Measurements from ENCODE around the gene RAB11B. TPM values are rescaled to one million over a fixed set of nuclear protein-coding genes. Genes with fewer than 3 reads are reported as not detected.
A peak's percentile ranks its signal among the peaks of the same experiment; 100 is the strongest.

Gene RAB11B
- total RNA-seq, 1 experiment from 2014 or later: 135 TPM

DNA sequence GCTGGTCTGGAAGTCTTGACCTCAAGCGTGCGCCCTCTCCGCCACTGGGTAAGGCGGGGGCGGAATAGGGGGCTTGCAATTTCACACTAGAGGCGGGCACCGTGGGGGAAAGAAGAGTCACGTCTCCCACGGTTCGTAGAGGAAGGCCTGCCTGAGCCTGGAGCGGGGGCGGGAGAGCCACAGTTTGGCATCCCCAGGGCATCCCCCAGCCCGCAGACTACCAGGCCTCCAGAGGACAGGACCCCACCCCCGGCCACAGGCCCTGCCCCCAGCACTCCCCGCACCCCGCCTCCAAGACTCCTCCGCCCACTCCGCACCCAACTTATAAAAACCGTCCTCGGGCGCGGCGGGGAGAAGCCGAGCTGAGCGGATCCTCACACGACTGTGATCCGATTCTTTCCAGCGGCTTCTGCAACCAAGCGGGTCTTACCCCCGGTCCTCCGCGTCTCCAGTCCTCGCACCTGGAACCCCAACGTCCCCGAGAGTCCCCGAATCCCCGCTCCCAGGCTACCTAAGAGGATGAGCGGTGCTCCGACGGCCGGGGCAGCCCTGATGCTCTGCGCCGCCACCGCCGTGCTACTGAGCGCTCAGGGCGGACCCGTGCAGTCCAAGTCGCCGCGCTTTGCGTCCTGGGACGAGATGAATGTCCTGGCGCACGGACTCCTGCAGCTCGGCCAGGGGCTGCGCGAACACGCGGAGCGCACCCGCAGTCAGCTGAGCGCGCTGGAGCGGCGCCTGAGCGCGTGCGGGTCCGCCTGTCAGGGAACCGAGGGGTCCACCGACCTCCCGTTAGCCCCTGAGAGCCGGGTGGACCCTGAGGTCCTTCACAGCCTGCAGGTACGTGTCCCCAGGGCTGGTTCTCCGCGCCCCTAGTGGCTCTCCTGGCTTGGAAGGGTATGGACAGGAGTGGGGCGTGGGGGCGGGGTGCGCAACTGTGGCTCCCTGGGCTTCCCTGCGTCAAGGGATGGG lies 26.1 kb upstream of the RAB11B start, which contains the start of gene ANGPTL4:
Gene ANGPTL4 (plus strand): TSS at position 353 of the 969 bp plus-strand sequence. CDS start 167 bp downstream, at position 520.
- no peaks in the 10 kb centered on the region; the same call in 1 of the 2 replicates for H3K36me3 ChIP-seq (ENCODE audit: control insufficient read depth, insufficient read depth, low read length)
- ChIA-PET POLR2A (interaction anchor here (0.6 kb wide), 1 partner anchor 213 kb away, joined by 5 read pairs; the partner anchor contains the start of gene MYO1F), CTCF (no interaction called here)
- peak; percentile 89 for TF ChIP-seq POLR2AphosphoS5 (IDR thresholded peaks at IDR 0.05; ENCODE audit: low read depth, low read length)
- TF ChIP-seq, protein P1, sequence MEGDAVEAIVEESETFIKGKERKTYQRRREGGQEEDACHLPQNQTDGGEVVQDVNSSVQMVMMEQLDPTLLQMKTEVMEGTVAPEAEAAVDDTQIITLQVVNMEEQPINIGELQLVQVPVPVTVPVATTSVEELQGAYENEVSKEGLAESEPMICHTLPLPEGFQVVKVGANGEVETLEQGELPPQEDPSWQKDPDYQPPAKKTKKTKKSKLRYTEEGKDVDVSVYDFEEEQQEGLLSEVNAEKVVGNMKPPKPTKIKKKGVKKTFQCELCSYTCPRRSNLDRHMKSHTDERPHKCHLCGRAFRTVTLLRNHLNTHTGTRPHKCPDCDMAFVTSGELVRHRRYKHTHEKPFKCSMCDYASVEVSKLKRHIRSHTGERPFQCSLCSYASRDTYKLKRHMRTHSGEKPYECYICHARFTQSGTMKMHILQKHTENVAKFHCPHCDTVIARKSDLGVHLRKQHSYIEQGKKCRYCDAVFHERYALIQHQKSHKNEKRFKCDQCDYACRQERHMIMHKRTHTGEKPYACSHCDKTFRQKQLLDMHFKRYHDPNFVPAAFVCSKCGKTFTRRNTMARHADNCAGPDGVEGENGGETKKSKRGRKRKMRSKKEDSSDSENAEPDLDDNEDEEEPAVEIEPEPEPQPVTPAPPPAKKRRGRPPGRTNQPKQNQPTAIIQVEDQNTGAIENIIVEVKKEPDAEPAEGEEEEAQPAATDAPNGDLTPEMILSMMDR (IDR thresholded peaks at IDR 0.05): no peak
- TF ChIP-seq SIN3A (IDR thresholded peaks at IDR 0.05; ENCODE audit: borderline replicate concordance, insufficient read depth, low read depth, low read length): 0 out of 2 replicates have a peak, but pooled peaks have one; percentile 41
- TF ChIP-seq, protein P2, sequence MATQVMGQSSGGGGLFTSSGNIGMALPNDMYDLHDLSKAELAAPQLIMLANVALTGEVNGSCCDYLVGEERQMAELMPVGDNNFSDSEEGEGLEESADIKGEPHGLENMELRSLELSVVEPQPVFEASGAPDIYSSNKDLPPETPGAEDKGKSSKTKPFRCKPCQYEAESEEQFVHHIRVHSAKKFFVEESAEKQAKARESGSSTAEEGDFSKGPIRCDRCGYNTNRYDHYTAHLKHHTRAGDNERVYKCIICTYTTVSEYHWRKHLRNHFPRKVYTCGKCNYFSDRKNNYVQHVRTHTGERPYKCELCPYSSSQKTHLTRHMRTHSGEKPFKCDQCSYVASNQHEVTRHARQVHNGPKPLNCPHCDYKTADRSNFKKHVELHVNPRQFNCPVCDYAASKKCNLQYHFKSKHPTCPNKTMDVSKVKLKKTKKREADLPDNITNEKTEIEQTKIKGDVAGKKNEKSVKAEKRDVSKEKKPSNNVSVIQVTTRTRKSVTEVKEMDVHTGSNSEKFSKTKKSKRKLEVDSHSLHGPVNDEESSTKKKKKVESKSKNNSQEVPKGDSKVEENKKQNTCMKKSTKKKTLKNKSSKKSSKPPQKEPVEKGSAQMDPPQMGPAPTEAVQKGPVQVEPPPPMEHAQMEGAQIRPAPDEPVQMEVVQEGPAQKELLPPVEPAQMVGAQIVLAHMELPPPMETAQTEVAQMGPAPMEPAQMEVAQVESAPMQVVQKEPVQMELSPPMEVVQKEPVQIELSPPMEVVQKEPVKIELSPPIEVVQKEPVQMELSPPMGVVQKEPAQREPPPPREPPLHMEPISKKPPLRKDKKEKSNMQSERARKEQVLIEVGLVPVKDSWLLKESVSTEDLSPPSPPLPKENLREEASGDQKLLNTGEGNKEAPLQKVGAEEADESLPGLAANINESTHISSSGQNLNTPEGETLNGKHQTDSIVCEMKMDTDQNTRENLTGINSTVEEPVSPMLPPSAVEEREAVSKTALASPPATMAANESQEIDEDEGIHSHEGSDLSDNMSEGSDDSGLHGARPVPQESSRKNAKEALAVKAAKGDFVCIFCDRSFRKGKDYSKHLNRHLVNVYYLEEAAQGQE (IDR thresholded peaks at IDR 0.05; ENCODE audit: insufficient read depth in 1 of 2, low read depth in 2 of 2, low read length in 1 of 2): no peak
- ATAC-seq (peak; percentile 70), DNase-seq (ENCODE audit: low read depth, low spot score) (no peak)
- no peaks in the 10 kb centered on the region for H3K9me3 ChIP-seq (ENCODE audit: control insufficient read depth, insufficient read depth, low read depth, low read length)
- peaks cover 29% of the 10 kb centered on the region for H3K4me1 ChIP-seq (ENCODE audit: control insufficient read depth, insufficient read depth, low read length)
- in situ Hi-C loops (cut with HindIII; ENCODE audit: low pct_unique_long_range_greater_than_20kb, low sequenced_read_pairs): no loop called here
- peak within 1 kb of the TSS; percentile 90 for H3K27ac ChIP-seq (ENCODE audit: low read length)
- H3K4me3 ChIP-seq (ENCODE audit: low read depth in 2 of 2, low read length in 2 of 2): peak within 1 kb of the TSS; percentile 70 to 75
- intact Hi-C loops (cut with micrococcal nuclease; ENCODE audit: unreplicated experiment): no loop called here
- BruUV-seq (replicated peaks): TSS peak; percentile 84
- no peaks in the 10 kb centered on the region for H3K27me3 ChIP-seq (ENCODE audit: control insufficient read depth, insufficient read depth, low read length)

DNA sequence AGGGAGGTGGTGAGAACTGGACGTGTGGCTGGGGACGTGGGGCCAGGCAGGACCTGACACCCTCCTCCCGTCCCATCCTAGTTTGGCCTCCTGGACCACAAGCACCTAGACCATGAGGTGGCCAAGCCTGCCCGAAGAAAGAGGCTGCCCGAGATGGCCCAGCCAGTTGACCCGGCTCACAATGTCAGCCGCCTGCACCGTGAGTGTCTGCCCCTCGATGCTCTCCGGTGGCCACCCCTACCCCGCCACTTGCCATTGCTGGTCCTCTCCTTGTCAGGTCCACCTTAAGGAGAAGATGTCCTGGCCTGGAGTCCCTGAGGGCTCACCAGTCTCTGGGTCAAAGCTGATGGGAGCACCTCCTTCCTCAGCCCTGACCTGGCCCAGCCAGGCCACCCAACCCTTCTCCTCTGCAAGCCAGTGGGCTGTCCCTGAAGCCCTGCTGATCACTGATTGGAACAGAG lies 24.0 kb upstream of the RAB11B start:
- ChIA-PET POLR2A (interaction anchor here (0.6 kb wide), 1 partner anchor 40 kb away, joined by 3 read pairs; no protein-coding TSS in a partner anchor), CTCF (no interaction called here)
- intact Hi-C loops (cut with micrococcal nuclease; ENCODE audit: unreplicated experiment) (no loop called here), in situ Hi-C loops (cut with HindIII; ENCODE audit: low pct_unique_long_range_greater_than_20kb, low sequenced_read_pairs) (no loop called here)
- Histone ChIP-seq H3K36me3 (ENCODE audit: control insufficient read depth, insufficient read depth, low read length) (no peaks in the 10 kb centered on the region; the same call in 1 of the 2 replicates), H3K4me1 (ENCODE audit: control insufficient read depth, insufficient read depth, low read length) (peaks cover 29% of the 10 kb centered on the region), H3K27me3 (ENCODE audit: control insufficient read depth, insufficient read depth, low read length) (no peaks in the 10 kb centered on the region), H3K27ac (ENCODE audit: low read length) (peak overlapping the region; percentile 57; the same call in 1 of the 2 replicates), H3K4me3 (ENCODE audit: low read depth in 2 of 2, low read length in 2 of 2) (peak overlapping the region in 1 of 2 experiments; percentile 75; a peak in 3 of 4 replicates), H3K9me3 (ENCODE audit: control insufficient read depth, insufficient read depth, low read depth, low read length) (no peaks in the 10 kb centered on the region)
- no peak for TF ChIP-seq TCF7L2 (IDR thresholded peaks at IDR 0.05; ENCODE audit: low read depth, low read length)
- TF ChIP-seq, protein P1 (IDR thresholded peaks at IDR 0.05): no peak
- TF ChIP-seq POLR2AphosphoS5 (IDR thresholded peaks at IDR 0.05; ENCODE audit: low read depth, low read length): no peak
- no peak for TF ChIP-seq SIN3A (IDR thresholded peaks at IDR 0.05; ENCODE audit: borderline replicate concordance, insufficient read depth, low read depth, low read length)
- TF ChIP-seq, protein P2 (IDR thresholded peaks at IDR 0.05; ENCODE audit: insufficient read depth in 1 of 2, low read depth in 2 of 2, low read length in 1 of 2): no peak
- ATAC-seq (no peak), DNase-seq (ENCODE audit: low read depth, low spot score) (no peak)
- BruUV-seq (replicated peaks): no TSS peak
